VCaP (cell line): ENCODE data around the gene PTPRU.

ENCODE experiments used
- H3K27ac ChIP-seq: fragments of 450-650 bp; 2 replicates; pipeline ENCODE4 v1.5.1; 2017
- CTCF ChIP-seq: fragments of 450-650 bp; conservative IDR thresholded peaks from 2 replicates; pipeline ENCODE4 v1.5.1; 2017; ENCODE audit warnings: mild to moderate bottlenecking, moderate library complexity

PTPRU gene

GRCh38 chr1:29223521-29223920, 12.8 kb upstream of the PTPRU start:
- H3K27ac ChIP-seq = no peak overlapping the region
- no peak for TF ChIP-seq CTCF

GRCh38 chr1:29224356-29224837, 11.9 kb upstream of the PTPRU start:
- no peak overlapping the region for H3K27ac ChIP-seq
- TF ChIP-seq CTCF = no peak

- H3K27ac ChIP-seq = no peak overlapping the region
Observed at GRCh38 chr1:29225361-29225760, 11.0 kb upstream of the PTPRU start.

GRCh38 chr1:29227511-29227910, 8.8 kb upstream of the PTPRU start:
- no peak overlapping the region for H3K27ac ChIP-seq
- no peak for TF ChIP-seq CTCF

More at GRCh38 chr1:29225361-29225760, 11.0 kb upstream of the PTPRU start:
- TF ChIP-seq CTCF = no peak

- H3K27ac ChIP-seq = peak overlapping the region; percentile 64; the same call in 1 of the 2 replicates
- no peak for TF ChIP-seq CTCF
Observed at GRCh38 chr1:29230204-29230552, 6.1 kb upstream of the PTPRU start.

GRCh38 chr1:29230553-29231378, 5.6 kb upstream of the PTPRU start, which contains the start of gene MECR:
MECR (minus strand) TSS chr1:29230934; CDS start chr1:29230906, 28 bp downstream.
- H3K27ac ChIP-seq = peak within 1 kb of the TSS; percentile 64; the same call in 1 of the 2 replicates
- no peak for TF ChIP-seq CTCF

GRCh38 chr1:29232387-29232786, 3.9 kb upstream of the PTPRU start:
- no peak overlapping the region for H3K27ac ChIP-seq
- no peak for TF ChIP-seq CTCF
